IMR-90 (cell line): ENCODE data around the gene TRNT1. TPM values are rescaled to one million over a fixed set of nuclear protein-coding genes. Genes with fewer than 3 reads are reported as not detected.

Experiments
- ATAC-seq: fragments of 200-7000 bp; cut with Tn5 transposase; 2 replicates; pipeline ENCODE4 v1.9.1; 2020; ENCODE audit warnings: low read depth, mild to moderate bottlenecking, moderate library complexity
- BruUV-seq: library from RNA; stranded (reverse); fragments of 400-500 nt; replicated peaks from 2 replicates; lab custom pipeline; 2021; lab: Mats Ljungman, UMichigan
- CTCF ChIA-PET: fragments of 300-600 bp; formaldehyde crosslinking; extraction: SDS; loops from one replicate; lab custom pipeline; 2021; ENCODE audit warnings: antibody characterized with exemption; lab: Yijun Ruan, JAX
- POLR2A ChIA-PET: fragments of 300-600 bp; sonication (Branson Sonifier 250); formaldehyde crosslinking; loops from one replicate; lab custom pipeline; 2022; ENCODE audit warnings: antibody characterized with exemption; ENCODE audit not compliant: unreplicated experiment; lab: Charles Lee
- DNase-seq: peaks from one replicate; pipeline ENCODE4 v3.0.0; 2013
- H2AFZ ChIP-seq: replicated peaks from 2 replicates; pipeline ENCODE3; 2013; ENCODE audit warnings: low read length, mild to moderate bottlenecking; ENCODE audit not compliant: poor library complexity
- H2AK5ac ChIP-seq: 2 replicates; pipeline ENCODE4 v1.6.1; 2013; ENCODE audit warnings: low read depth, low read length, inconsistent platforms
- H2AK9ac ChIP-seq: replicated peaks from 2 replicates; pipeline ENCODE3; 2013; ENCODE audit warnings: mild to moderate bottlenecking, low read depth, low read length, moderate library complexity; ENCODE audit not compliant: poor library complexity
- H2BK120ac ChIP-seq: 2 replicates; pipeline ENCODE4 v1.6.1; 2013; ENCODE audit warnings: low read depth, low read length, inconsistent platforms
- H2BK15ac ChIP-seq: 3 replicates; pipeline ENCODE4 v1.6.1; 2013; ENCODE audit warnings: low read depth, low read length, inconsistent platforms
- H2BK20ac ChIP-seq: 2 replicates; pipeline ENCODE4 v1.6.1; 2013; ENCODE audit warnings: low read depth, mild to moderate bottlenecking, inconsistent platforms, low read length, moderate library complexity
- H2BK5ac ChIP-seq: 2 replicates; pipeline ENCODE4 v1.6.1; 2013; ENCODE audit warnings: mild to moderate bottlenecking, low read depth, low read length, inconsistent platforms; ENCODE audit not compliant: poor library complexity, severe bottlenecking
- H3K14ac ChIP-seq: replicated peaks from 2 replicates; pipeline ENCODE4 v1.6.1; 2013; ENCODE audit warnings: low read depth, low read length, inconsistent platforms
- H3K18ac ChIP-seq: 2 replicates; pipeline ENCODE4 v1.6.1; 2013; ENCODE audit warnings: low read depth, low read length, control low read depth
- H3K23ac ChIP-seq: 2 replicates; pipeline ENCODE4 v1.6.1; 2013; ENCODE audit warnings: low read depth, low read length, inconsistent platforms
- H3K27ac ChIP-seq: 2 replicates; pipeline ENCODE4 v1.5.1; 2013; ENCODE audit warnings: mild to moderate bottlenecking, control low read depth, low read length; ENCODE audit not compliant: insufficient read depth
- H3K27me3 ChIP-seq: 2 replicates; pipeline ENCODE4 v1.6.1; 2013; ENCODE audit warnings: low read length; ENCODE audit not compliant: control insufficient read depth, insufficient read depth
- H3K36me3 ChIP-seq: 2 replicates; pipeline ENCODE4 v1.6.1; 2013; ENCODE audit warnings: low read length, mixed read lengths; ENCODE audit not compliant: control insufficient read depth, insufficient read depth
- H3K4ac ChIP-seq: 2 replicates; pipeline ENCODE4 v1.6.1; 2013; ENCODE audit warnings: low read depth, low read length, inconsistent platforms
- H3K4me1 ChIP-seq: 2 replicates; pipeline ENCODE4 v1.6.1; 2013; ENCODE audit warnings: low read length, mixed read lengths; ENCODE audit not compliant: control insufficient read depth, insufficient read depth
- H3K4me2 ChIP-seq: 2 replicates; pipeline ENCODE4 v1.6.1; 2013; ENCODE audit warnings: low read depth, mild to moderate bottlenecking, control low read depth, low read length, moderate library complexity
- H3K4me3 ChIP-seq: 2 replicates; pipeline ENCODE4 v1.5.1; 2013; ENCODE audit warnings: low read depth, mild to moderate bottlenecking, control low read depth, low read length, moderate library complexity; ENCODE audit not compliant: insufficient read depth
- H3K56ac ChIP-seq: 2 replicates; pipeline ENCODE4 v1.6.1; 2013; ENCODE audit warnings: low read length, inconsistent platforms; ENCODE audit not compliant: insufficient read depth; ENCODE audit errors: extremely low read depth
- H3K79me1 ChIP-seq, 2 experiments: 2 replicates each; pipeline ENCODE4 v1.6.1; 2013; ENCODE audit warnings: low read length in 2 of 2, inconsistent platforms in 1 of 2, low read depth in 1 of 2
- H3K9ac ChIP-seq: 2 replicates; pipeline ENCODE4 v1.6.1; 2013; ENCODE audit warnings: low read depth, low read length, control low read depth
- H3K9me1 ChIP-seq: 2 replicates; pipeline ENCODE4 v1.6.1; 2013; ENCODE audit warnings: low read length, inconsistent platforms; ENCODE audit not compliant: insufficient read depth
- H3K9me3 ChIP-seq: 2 replicates; pipeline ENCODE4 v1.6.1; 2013; ENCODE audit warnings: low read length; ENCODE audit not compliant: control insufficient read depth, insufficient read depth
- H4K20me1 ChIP-seq: 2 replicates; pipeline ENCODE4 v1.6.1; 2013; ENCODE audit warnings: low read length, inconsistent platforms; ENCODE audit not compliant: insufficient read depth
- H4K5ac ChIP-seq: 2 replicates; pipeline ENCODE4 v1.6.1; 2013; ENCODE audit warnings: mild to moderate bottlenecking, low read depth, low read length, control low read depth
- H4K8ac ChIP-seq, 2 experiments: 2 replicates each; pipeline ENCODE4 v1.6.1; 2013; ENCODE audit warnings: low read depth in 2 of 2, low read length in 2 of 2, control low read depth in 1 of 2, inconsistent platforms in 1 of 2
- H4K91ac ChIP-seq: 2 replicates; pipeline ENCODE4 v1.6.1; 2013; ENCODE audit warnings: low read depth, low read length, inconsistent platforms; ENCODE audit not compliant: insufficient read depth
- BHLHE40 ChIP-seq: fragments of 150-350 bp; IDR thresholded peaks from 2 replicates; pipeline ENCODE4 v1.6.1; 2016; ENCODE audit warnings: mild to moderate bottlenecking, low read depth, low read length
- CEBPB ChIP-seq: IDR thresholded peaks from 2 replicates; pipeline ENCODE4 v1.6.1; 2012; ENCODE audit warnings: low read depth, low read length, improper control_type of control experiment
- CHD1 ChIP-seq: IDR thresholded peaks from 2 replicates; pipeline ENCODE4 v1.6.1; 2012; ENCODE audit warnings: low read depth, low read length, improper control_type of control experiment
- CTCF ChIP-seq: conservative IDR thresholded peaks from 2 replicates; pipeline ENCODE4 v1.5.1; 2012; ENCODE audit warnings: mild to moderate bottlenecking, low read depth, low read length, improper control_type of control experiment
- FOS ChIP-seq: fragments of 150-350 bp; IDR thresholded peaks from 2 replicates; pipeline ENCODE4 v1.6.1; 2016; ENCODE audit warnings: low read depth, low read length
- MAFK ChIP-seq: IDR thresholded peaks from 2 replicates; pipeline ENCODE4 v1.6.1; 2012; ENCODE audit warnings: low read depth, low read length, improper control_type of control experiment
- MXI1 ChIP-seq: IDR thresholded peaks from 2 replicates; pipeline ENCODE4 v1.6.1; 2012; ENCODE audit warnings: low read depth, mild to moderate bottlenecking, low read length, moderate library complexity, borderline replicate concordance
- NFE2L2 ChIP-seq: fragments of 150-350 bp; IDR thresholded peaks from 2 replicates; pipeline ENCODE4 v1.6.1; 2016; ENCODE audit warnings: low read depth, mild to moderate bottlenecking, low read length
- POLR2A ChIP-seq: IDR thresholded peaks from 2 replicates; pipeline ENCODE4 v1.6.1; 2012; ENCODE audit warnings: mild to moderate bottlenecking, low read depth, low read length
- RAD21 ChIP-seq: IDR thresholded peaks from 2 replicates; pipeline ENCODE4 v1.6.1; 2012; ENCODE audit warnings: low read length, improper control_type of control experiment
- RCOR1 ChIP-seq: IDR thresholded peaks from 2 replicates; pipeline ENCODE4 v1.6.1; 2012; ENCODE audit warnings: mild to moderate bottlenecking, low read length, improper control_type of control experiment; ENCODE audit not compliant: insufficient replicate concordance
- RFX5 ChIP-seq: IDR thresholded peaks from 2 replicates; pipeline ENCODE4 v1.8.0; 2012; ENCODE audit warnings: low read depth, mild to moderate bottlenecking, low read length, moderate library complexity
- SMC3 ChIP-seq: fragments of 150-350 bp; IDR thresholded peaks from 2 replicates; pipeline ENCODE4 v1.6.1; 2016; ENCODE audit warnings: low read depth, mild to moderate bottlenecking, antibody characterized with exemption, low read length, moderate library complexity
- WGBS, 2 experiments: methylation state at CpG; one replicate each; pipeline versions ENCODE4 v1.1.5 to v1.1.7; 2013; ENCODE audit warnings: missing lambda C conversion rate in 2 of 2; ENCODE audit not compliant: insufficient read length in 1 of 2; ENCODE audit errors: extremely low coverage in 2 of 2; 5-methylcytosine and 5-hydroxymethylcytosine counted together
- dilution Hi-C: fragments of 300-500 bp; cut with HindIII; formaldehyde crosslinking; loops from one replicate; pipeline ENCODE4 v1.14.3; 2018; ENCODE audit warnings: low sequenced_read_pairs; ENCODE audit not compliant: unreplicated experiment
- in situ Hi-C: fragments of 300-500 bp; cut with MboI; formaldehyde crosslinking; loops from 3 replicates; pipeline ENCODE4 v1.14.3; 2019; ENCODE audit warnings: low sequenced_read_pairs, inconsistent platforms, mixed read lengths
- intact Hi-C: fragments of 100-400 bp; cut with micrococcal nuclease; formaldehyde crosslinking; loops from 2 replicates; pipeline ENCODE4 v1.10.0; 2022
- polyA plus RNA-seq, 3 experiments: library from polyadenylated mRNA; depleted of rRNA; stranded (reverse); fragments of >200 nt; gene quantifications; 2 replicates each; pipeline ENCODE4 v1.2.3, GENCODE V29; 2012; ENCODE audit warnings: low replicate concordance in 1 of 3
- total RNA-seq: library from RNA; depleted of rRNA; stranded (reverse); fragments of >200 nt; gene quantifications from 2 replicates; pipeline ENCODE4 v1.2.3, GENCODE V29; 2012
- TF ChIP-seq, protein P1 (sequence below): fragments of 150-350 bp; IDR thresholded peaks from 2 replicates; pipeline ENCODE4 v1.6.1; 2016; ENCODE audit warnings: low read depth, mild to moderate bottlenecking, low read length, moderate library complexity, borderline replicate concordance

Gene TRNT1
- total and polyA plus RNA-seq, 2 of the 4 experiments (the other 2 are of a cell fraction) = 11.8 to 12.3 TPM

GRCh38 chr3:3125977-3126376, 763 bp upstream of the TRNT1 start:
- Histone ChIP-seq H3K23ac (no peak overlapping the region; the same call in 1 of the 2 replicates), H3K27ac (peak overlapping the region; percentile 99), H2AK5ac (no peak overlapping the region), H4K8ac (peak overlapping the region; percentile 86 to 100), H4K5ac (peak overlapping the region; percentile 99), H3K27me3 (no peaks in the 10 kb centered on the region), H3K4me3 (peak overlapping the region; percentile 99), H4K20me1 (no peaks in the 10 kb centered on the region; the same call in 1 of the 2 replicates), H3K9me3 (no peaks in the 10 kb centered on the region), H2BK5ac (peak overlapping the region; percentile 82), H3K14ac (peak overlapping the region; percentile 84), H2BK15ac (no peak overlapping the region), H3K36me3 (peaks cover 10% of the 10 kb centered on the region), H4K91ac (peak overlapping the region; percentile 85; the same call in 1 of the 2 replicates), H2AFZ (peak overlapping the region; percentile 92), H3K9me1 (no peaks in the 10 kb centered on the region; the same call in 1 of the 2 replicates), H3K4me2 (peak overlapping the region; percentile 91), H2BK20ac (no peak overlapping the region), H3K9ac (peak overlapping the region; percentile 100), H3K79me1 (peaks cover 10 to 19% of the 10 kb centered on the region in 2 experiments), H2AK9ac (peak overlapping the region; percentile 70), H2BK120ac (no peak overlapping the region), H3K18ac (peak overlapping the region; percentile 94), H3K4me1 (peaks cover 5% of the 10 kb centered on the region), H3K56ac (peak overlapping the region; percentile 85; the same call in 1 of the 2 replicates), H3K4ac (peak overlapping the region; percentile 73)
- dilution Hi-C loops = no loop called here
- in situ Hi-C loops = no loop called here
- DNase-seq = no peak
- intact Hi-C loops = loop anchor here (1.0 kb wide), 1 partner anchor 95 kb away; no protein-coding TSS in a partner anchor
- TF ChIP-seq CEBPB (no peak), POLR2A (no peak), BHLHE40 (no peak), NFE2L2 (no peak), CTCF (no peak), RCOR1 (no peak), RFX5 (no peak), MXI1 (no peak), MAFK (no peak), RAD21 (no peak), FOS (no peak), CHD1 (no peak), SMC3 (no peak)
- TF ChIP-seq, protein P1, sequence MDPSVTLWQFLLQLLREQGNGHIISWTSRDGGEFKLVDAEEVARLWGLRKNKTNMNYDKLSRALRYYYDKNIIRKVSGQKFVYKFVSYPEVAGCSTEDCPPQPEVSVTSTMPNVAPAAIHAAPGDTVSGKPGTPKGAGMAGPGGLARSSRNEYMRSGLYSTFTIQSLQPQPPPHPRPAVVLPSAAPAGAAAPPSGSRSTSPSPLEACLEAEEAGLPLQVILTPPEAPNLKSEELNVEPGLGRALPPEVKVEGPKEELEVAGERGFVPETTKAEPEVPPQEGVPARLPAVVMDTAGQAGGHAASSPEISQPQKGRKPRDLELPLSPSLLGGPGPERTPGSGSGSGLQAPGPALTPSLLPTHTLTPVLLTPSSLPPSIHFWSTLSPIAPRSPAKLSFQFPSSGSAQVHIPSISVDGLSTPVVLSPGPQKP = no peak
- WGBS, 2 experiments = 98% methylated on average over 13 of the region's 24 CpGs; no CpG with 5 or more reads in 1 of the 2 experiments
- POLR2A ChIA-PET = no interaction called here
- CTCF ChIA-PET = no interaction called here
- BruUV-seq = no TSS peak
- no peak for ATAC-seq
